Left ventricle myocardium inferior (tissue), 1 donor: ENCODE data around the gene CLEC17A. TPM values are rescaled to one million over a fixed set of nuclear protein-coding genes. Genes with fewer than 3 reads are reported as not detected.

Experiments
- DNase-seq: peaks from one replicate; pipeline ENCODE4 v3.0.0-alpha.2; 2020
- H3K27ac ChIP-seq: fragments of 200-600 bp; replicated peaks from 2 replicates; pipeline ENCODE4 v1.8.0; 2021
- H3K27me3 ChIP-seq: fragments of 200-600 bp; 2 replicates; pipeline ENCODE4 v1.8.0; 2021; ENCODE audit warnings: low read depth
- H3K36me3 ChIP-seq: fragments of 200-600 bp; 2 replicates; pipeline ENCODE4 v1.8.0; 2021
- H3K4me1 ChIP-seq: fragments of 200-600 bp; 2 replicates; pipeline ENCODE4 v1.8.0; 2021
- H3K4me3 ChIP-seq: fragments of 200-600 bp; 2 replicates; pipeline ENCODE4 v1.8.0; 2021; ENCODE audit warnings: mild to moderate bottlenecking, moderate library complexity
- H3K9me3 ChIP-seq: fragments of 200-600 bp; replicated peaks from 2 replicates; pipeline ENCODE4 v1.8.0; 2021
- CTCF ChIP-seq: fragments of 200-600 bp; IDR thresholded peaks from 2 replicates; pipeline ENCODE4 v1.8.0; 2021; ENCODE audit warnings: antibody characterized with exemption, mild to moderate bottlenecking, borderline replicate concordance
- intact Hi-C: fragments of 100-400 bp; cut with micrococcal nuclease; formaldehyde crosslinking; loops from one replicate; pipeline ENCODE4 v1.11.0; 2022
- total RNA-seq: library from RNA; stranded (reverse); fragmentation: NEBNext Ultra II Directional; extraction: Animal tissue kit (Norgen Biotek cat#: 25700); gene quantifications from one replicate; pipeline ENCODE4 v1.2.1, GENCODE V29; 2021
- donor health status: DM: no; HTN: yes; CAD: no; lungs with severe emphysema.

Gene CLEC17A
- total RNA-seq, 1 donor from 2014 or later: not detected

DNA sequence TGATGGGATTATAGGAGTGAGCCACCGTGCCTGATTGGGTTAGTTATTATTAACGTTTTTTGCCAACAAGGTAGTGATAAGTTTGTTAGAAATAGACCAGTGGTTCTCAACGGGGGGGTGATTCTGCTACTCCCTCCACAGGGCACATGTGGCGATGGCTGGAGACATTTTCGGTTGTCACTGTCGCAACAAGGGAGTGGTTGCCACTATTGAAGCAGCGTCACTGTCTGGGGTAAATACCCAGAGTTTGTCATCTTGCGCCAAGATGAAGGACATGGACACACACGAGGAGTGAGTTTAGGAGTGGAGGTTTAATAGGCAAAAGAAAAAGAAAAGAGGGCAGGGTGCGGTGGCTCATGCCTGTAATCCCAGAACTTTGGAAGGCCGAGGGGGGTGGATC, 72.8 kb downstream of the CLEC17A start:
- no peaks in the 10 kb centered on the region for H3K9me3 ChIP-seq
- no peak for DNase-seq
- peaks cover 57% of the 10 kb centered on the region for H3K27me3 ChIP-seq
- no peak for TF ChIP-seq CTCF
- H3K36me3 ChIP-seq: no peaks in the 10 kb centered on the region
- H3K27ac ChIP-seq: no peak overlapping the region
- intact Hi-C loops: no loop called here
- H3K4me3 ChIP-seq: no peak overlapping the region
- no peaks in the 10 kb centered on the region for H3K4me1 ChIP-seq

GRCh38 chr19:14659874-14660489, 77.1 kb downstream of the CLEC17A start:
- intact Hi-C loops: no loop called here
- Histone ChIP-seq H3K4me3 (no peak overlapping the region), H3K27me3 (peaks cover 52% of the 10 kb centered on the region), H3K27ac (no peak overlapping the region), H3K4me1 (no peaks in the 10 kb centered on the region), H3K9me3 (no peaks in the 10 kb centered on the region), H3K36me3 (no peaks in the 10 kb centered on the region)
- no peak for TF ChIP-seq CTCF
- DNase-seq: no peak

DNA sequence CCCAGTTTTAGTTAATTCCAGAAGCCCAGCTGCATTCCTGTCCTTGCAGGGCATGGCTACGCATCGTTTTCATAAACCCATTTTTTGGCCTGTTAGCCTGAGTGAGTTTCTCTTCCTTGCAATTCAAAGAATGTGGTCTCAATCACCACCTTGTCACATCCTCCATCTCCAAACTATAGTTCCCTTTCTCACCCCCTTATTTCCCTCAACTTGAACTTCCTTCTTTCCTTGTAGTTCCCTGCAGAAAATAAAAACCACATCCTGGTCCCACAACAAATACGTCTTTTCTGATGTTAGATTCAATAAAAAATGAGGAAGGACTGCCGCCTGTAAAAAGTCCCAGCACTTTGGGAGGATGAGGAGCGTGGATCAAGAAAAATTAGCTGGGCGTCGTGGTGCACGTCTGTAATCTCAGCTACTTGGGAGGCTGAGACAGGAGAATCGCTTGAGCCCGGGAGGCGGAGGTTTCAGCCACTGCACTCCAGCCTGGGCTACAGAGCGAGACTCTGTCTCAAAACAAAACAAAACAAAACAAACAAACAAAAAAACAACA, 78.6 kb downstream of the CLEC17A start:
- no peak for TF ChIP-seq CTCF
- Histone ChIP-seq H3K4me3 (no peak overlapping the region), H3K36me3 (no peaks in the 10 kb centered on the region), H3K27me3 (peaks cover 44% of the 10 kb centered on the region), H3K4me1 (no peaks in the 10 kb centered on the region), H3K9me3 (no peaks in the 10 kb centered on the region), H3K27ac (no peak overlapping the region)
- DNase-seq: no peak
- intact Hi-C loops: no loop called here

Other genes with a start within 250 kb of the CLEC17A start
- 32.7 TPM for gene ADGRE5, start 201.6 kb upstream of the CLEC17A start, total RNA-seq
- 33.4 TPM for gene DDX39A, start 163.7 kb upstream of the CLEC17A start, total RNA-seq
- gene PKN1, start 149.8 kb upstream of the CLEC17A start, total RNA-seq: 129 TPM
- not detected for gene PTGER1, start 107.7 kb upstream of the CLEC17A start, total RNA-seq
- gene GIPC1, start 87.0 kb upstream of the CLEC17A start, total RNA-seq: 45.5 TPM
- 48.7 TPM for gene DNAJB1, start 64.7 kb upstream of the CLEC17A start, total RNA-seq
- gene TECR, start 53.5 kb upstream of the CLEC17A start, total RNA-seq: 69.3 TPM
- 501 TPM for gene NDUFB7, start 11.0 kb upstream of the CLEC17A start, total RNA-seq
- not detected for gene ADGRE3, start 91.8 kb downstream of the CLEC17A start, total RNA-seq
- 6.5 TPM for gene ZNF333, start 107.0 kb downstream of the CLEC17A start, total RNA-seq
- gene ADGRE2, start 195.5 kb downstream of the CLEC17A start, total RNA-seq: 0.63 TPM